ENCODE data around the gene FBXW2.

Gene FBXW2

GRCh38 chr9:120780367-120780766 lies 12.8 kb downstream of the FBXW2 start:
- DNase-seq (ENCODE audit: insufficient read length, low spot score): no peak
- no peak for FAIRE-seq

- no peak for FAIRE-seq
Measured at GRCh38 chr9:120779227-120779626, 14.0 kb downstream of the FBXW2 start.

GRCh38 chr9:120778758-120779157 lies 14.5 kb downstream of the FBXW2 start:
- FAIRE-seq (no peak), DNase-seq (ENCODE audit: insufficient read length, low spot score) (no peak)

More at GRCh38 chr9:120779227-120779626, 14.0 kb downstream of the FBXW2 start:
- DNase-seq (ENCODE audit: insufficient read length, low spot score): no peak

DNA sequence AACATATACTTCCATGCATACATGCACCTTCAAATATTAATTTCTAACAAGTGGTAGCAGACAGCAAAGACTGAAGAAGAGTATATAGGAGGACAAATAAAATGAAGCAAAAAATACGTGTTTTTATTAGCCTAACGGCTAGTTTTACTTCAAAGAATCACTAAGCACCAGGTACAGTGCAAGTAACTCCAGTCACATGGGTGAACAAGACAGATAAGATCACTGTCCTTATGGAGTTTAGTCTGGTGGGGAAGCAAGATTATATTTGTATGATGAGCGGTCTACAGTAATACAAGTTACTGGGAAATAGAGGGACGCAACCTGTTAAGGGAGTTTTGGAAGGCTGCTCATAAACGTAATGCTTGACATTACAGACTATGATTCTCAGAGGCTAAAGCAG lies 16.0 kb downstream of the FBXW2 start:
- DNase-seq (ENCODE audit: insufficient read length, low spot score) (no peak), FAIRE-seq (no peak)

- DNase-seq (ENCODE audit: insufficient read length, low spot score): no peak
- no peak for FAIRE-seq
Measured at GRCh38 chr9:120776788-120777187, 16.4 kb downstream of the FBXW2 start.

DNA sequence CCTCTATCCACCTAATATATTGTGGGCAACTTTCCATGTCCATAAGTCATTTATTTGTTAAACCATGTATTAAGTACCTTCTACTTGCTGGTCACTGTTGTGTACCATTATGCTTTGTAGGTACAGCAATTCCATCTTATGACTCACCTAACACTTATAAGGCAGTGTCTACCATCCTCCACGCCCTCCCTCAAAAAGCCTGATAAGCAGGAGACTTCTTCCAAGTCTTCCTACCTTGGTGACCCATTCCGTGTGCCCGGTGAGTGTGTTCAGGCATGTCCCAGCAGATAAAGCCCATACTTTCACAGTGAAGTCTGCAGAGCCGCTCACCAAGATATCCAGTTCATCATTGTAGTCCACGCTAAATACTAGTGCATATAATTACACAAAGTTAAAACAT lies 17.4 kb downstream of the FBXW2 start:
- FAIRE-seq (no peak), DNase-seq (ENCODE audit: insufficient read length, low spot score) (no peak)

DNA sequence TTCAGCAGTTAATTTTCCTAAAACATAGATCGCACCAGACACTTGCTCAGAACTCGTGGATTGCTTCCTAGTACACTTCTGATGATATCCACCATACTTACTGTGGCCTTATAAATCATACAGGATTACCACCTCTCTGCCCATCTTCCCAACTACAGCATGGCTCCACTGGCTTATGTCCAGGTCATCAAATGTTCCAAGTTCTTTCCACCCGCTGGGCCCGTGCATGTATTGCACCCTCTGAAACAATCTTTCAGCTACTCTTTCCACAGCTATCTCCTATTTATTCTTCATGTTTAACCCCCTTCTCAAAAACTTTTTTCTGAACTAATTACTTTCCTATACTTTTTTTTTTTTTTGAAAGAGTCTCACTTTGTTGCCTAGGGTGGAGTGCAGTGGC lies 18.5 kb downstream of the FBXW2 start:
- no peak for DNase-seq (ENCODE audit: insufficient read length, low spot score)
- FAIRE-seq: no peak

DNA sequence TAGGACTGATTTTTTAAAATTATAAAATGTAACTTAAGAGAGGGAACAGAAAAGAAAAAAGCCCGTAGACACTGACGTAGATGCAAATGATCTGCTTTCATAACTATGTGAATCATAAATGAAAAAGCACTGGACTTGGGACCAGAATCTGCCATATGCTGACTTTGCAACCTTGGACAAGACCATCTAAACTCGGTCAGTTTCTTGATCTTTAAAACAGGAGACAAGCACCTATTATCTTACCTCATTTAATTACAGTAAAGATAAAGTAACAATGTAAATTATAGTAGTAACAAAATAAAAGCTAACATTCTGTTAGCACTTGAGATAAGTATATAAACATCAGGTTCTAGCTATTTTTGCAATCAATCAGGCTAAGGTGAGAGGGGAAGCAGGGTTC lies 20.0 kb downstream of the FBXW2 start:
- FAIRE-seq (no peak), DNase-seq (ENCODE audit: insufficient read length, low spot score) (no peak)

DNA sequence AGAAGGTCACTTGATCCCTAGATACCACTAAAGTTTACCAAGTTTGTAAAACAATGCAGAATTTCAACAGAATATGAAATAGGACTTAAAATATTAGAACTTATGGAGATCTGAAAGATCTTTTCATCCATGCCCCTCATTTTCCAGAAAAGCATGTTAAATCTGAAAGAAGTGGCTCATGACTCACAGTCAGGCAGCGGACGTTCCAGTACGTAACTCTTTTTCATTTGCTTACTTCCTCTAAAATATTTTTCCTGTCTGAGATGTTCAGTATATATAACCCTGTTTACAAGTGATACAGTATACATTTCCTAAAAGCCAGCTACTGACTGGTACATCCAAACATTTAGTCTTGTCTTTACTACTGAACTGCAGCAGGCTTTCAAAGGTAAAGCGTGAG lies 22.3 kb downstream of the FBXW2 start:
- DNase-seq (ENCODE audit: insufficient read length, low spot score) (no peak), FAIRE-seq (no peak)

- no peak for DNase-seq (ENCODE audit: insufficient read length, low spot score)
- FAIRE-seq: no peak
Measured at GRCh38 chr9:120768886-120769285, 24.3 kb downstream of the FBXW2 start.

- no peak for FAIRE-seq
- DNase-seq (ENCODE audit: insufficient read length, low spot score): no peak
Measured at GRCh38 chr9:120768247-120768646, 25.0 kb downstream of the FBXW2 start.

GRCh38 chr9:120767451-120767850 lies 25.8 kb downstream of the FBXW2 start:
- FAIRE-seq (no peak), DNase-seq (ENCODE audit: insufficient read length, low spot score) (no peak)

DNA sequence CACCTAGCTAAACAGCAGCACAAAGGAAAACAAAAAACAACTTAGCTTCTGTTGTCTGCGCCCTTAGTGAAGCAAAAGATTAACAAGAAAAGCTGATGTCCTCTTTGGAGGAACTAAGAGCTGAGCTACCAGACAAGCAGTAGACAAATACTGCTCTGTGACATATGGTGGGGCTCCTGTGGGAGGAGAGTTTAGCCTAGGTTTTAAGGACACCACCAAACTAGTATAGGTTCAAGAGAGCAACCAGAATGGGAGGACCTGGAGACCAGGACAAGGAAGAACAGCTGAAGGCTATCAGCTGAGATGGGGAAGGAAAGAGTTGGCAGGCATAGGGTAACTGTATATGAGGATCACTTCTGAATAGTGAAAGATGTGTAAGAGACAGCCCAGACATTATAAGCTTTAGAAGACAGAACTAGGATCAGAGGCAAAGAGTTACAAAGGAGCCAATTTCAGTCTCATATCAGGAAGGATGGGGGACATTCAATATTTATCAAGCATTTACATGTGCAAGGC lies 27.2 kb downstream of the FBXW2 start:
- FAIRE-seq (no peak), DNase-seq (ENCODE audit: insufficient read length, low spot score) (no peak)

DNA sequence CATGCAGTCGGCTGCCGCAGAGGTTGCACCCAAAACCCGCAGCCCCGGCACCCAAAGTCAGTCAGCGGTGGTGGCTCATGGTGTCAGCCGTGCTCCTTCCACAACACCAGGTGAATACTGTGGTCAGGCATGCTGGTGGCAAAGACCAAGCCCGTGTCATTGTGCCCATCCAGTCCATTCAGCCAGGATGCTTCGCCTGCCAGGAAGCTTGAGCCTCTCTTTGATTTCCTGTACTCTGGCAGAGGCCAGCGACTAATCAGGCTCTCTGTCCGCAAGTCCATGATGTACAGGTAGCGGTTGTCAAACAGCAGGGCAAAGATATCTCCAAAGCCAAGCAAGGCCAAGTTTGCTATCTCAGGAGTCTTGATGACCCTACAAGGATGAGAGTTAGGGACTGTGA lies 28.7 kb downstream of the FBXW2 start:
- no peak for FAIRE-seq
- DNase-seq (ENCODE audit: insufficient read length, low spot score): no peak

DNA sequence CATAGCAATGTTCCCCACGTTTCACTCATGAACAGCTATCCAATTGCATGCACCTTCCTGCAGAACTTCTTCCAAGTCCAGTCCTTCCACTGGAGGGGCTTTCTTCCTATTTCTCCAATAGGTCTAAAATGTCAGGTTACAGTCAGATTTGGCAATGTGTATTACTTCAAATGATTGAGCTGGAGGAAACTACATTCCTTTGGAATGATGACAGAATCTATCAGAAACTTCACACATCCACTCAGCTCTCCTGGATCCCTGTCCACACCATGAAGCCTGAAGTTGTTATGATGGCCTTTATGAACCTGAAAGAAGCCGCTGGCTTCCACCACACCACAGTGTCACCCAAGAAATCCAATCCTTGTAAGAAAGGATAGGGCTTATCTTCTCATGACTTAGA lies 32.2 kb downstream of the FBXW2 start:
- no peak for DNase-seq (ENCODE audit: insufficient read length, low spot score)
- no peak for FAIRE-seq

DNA sequence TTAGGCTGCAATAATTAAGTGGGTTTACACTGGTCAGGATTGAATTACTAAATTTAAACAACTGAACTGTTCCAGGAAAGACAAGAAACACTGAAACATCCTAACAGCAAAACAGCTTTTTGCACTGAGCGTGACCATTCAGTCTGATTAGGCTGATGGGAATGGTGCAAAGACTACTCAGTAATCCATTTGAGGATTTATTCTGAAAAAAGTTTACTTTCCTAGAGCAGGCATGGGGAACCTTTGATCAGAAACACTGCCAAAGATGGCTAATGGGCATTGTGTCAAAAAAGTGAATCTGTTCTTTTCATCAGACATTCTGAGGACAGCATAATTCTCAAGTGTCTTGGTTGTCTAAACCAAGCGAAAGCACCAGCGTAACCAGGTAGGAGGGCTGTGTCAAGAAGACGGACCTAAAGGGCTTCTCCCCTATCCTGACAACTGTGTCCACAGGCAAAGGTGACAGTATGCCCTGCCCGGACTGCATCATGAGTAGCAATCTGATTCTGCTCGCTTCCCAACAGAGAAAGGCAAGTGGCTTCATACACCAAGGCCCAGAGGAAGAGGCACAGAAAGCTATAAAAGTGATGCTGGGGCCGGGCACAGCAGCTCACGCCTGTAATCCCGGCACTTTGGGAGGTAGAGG lies 33.3 kb downstream of the FBXW2 start:
- DNase-seq (ENCODE audit: insufficient read length, low spot score) (no peak), FAIRE-seq (no peak)

DNA sequence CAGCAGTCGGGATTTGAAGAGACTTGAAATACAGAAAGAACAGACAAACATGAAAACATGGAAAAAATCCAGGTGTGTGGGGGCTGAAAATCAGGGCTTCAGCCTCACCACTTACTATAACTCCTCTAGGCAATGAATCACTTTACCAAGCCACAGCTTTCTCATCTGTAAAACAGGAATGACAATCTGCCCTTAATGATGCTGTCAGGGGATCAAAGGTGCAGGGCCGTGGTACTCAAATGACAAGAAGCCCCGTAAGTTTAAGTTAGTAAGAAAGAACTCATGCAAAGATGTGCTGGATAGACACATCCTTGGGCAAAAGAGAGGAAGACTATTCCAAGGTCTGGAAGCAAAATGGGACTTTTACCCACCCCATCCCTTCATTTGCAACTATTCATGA lies 34.7 kb downstream of the FBXW2 start:
- FAIRE-seq (no peak), DNase-seq (ENCODE audit: insufficient read length, low spot score) (no peak)

DNA sequence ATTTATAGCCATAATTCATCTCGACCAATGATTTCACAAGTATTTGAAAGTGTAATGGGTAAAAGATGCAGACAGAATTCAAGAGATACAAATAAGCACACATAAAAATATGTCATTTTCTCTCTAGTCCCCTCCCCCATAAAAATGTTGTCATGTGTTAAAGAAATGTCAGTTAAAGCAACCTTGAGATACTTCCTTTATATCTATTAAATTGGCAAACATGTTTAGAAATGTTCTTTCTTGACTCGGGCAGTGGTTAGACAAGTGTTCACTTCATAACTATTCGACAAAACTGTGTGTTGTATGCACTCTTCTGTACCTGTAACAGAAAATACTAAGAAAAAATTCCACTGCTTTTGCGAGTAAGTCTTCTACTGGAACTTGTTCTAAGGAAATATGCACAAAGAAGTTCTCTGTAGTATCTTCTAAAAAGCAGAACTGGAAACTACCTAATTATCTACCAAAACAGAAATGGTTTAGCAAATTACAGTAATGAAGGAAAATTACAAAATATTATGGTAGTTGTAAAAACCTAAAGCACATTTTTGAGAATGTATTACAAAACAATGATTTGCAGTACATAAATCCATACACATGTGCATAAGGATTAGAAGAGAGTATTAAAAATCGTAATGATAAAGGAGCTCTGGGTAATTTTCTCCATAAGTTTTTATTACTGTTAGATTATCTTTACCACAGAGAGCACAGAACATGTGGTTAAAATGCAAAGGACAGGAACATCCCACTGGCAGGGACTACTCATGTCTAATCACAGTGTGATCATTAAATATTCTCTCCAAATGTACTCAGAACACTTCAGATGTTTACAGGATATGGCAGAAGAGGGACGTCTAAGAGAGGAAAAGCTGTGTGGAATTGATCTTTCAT lies 35.9 kb downstream of the FBXW2 start:
- no peak for DNase-seq (ENCODE audit: insufficient read length, low spot score)

DNA sequence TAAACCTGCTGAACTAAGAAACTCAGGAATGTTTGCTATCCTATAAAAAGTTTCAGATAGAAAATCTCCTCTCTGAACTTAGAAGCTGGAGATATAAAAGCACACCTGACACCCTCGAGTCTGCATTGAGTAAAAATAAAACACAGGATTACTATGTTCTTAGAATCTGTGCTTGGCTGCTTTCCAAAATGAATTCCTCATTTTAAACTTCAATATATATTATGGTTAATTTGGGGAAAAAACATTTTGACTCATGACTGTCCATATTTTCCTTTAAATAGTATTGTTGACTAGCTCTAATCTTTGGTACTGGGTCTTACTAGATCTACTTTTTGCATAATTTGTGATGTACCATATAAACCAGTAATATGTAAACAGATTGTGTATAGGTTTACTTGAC lies 36.7 kb downstream of the FBXW2 start:
- no peak for DNase-seq (ENCODE audit: insufficient read length, low spot score)
- no peak for FAIRE-seq

More for the DNA sequence above, 35.9 kb downstream of the FBXW2 start:
- no peak for FAIRE-seq

DNA sequence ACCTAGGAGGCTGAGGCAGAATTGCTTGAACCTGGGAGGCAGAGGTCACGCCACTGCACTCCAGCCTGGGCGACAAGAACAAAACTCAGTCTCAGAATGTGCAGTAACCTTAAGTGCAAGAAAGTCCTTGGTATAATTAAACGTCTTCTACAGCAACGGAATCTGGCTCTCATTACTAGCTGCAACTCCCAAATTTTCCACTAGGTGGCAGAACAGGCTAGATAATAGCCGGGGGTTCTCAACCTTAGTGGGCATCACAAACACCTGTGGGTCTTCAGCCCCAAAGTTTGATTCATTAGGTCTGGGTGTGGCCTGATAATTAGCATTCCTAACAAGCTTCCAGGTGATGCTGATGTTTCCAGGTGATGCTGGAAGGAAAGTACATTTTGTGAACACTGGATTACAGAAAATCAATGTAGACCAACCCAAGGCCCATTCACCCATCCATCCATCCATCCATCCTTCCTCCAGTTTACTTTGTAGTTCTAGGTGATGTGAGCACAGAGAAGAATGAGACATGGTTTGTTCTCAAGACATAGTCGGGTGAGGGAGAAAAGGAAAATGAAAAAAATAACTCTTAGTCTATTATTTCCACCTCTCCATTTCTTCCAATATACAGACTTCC lies 37.3 kb downstream of the FBXW2 start:
- FAIRE-seq: no peak
- DNase-seq (ENCODE audit: insufficient read length, low spot score): peak; percentile 62

- DNase-seq (ENCODE audit: insufficient read length, low spot score) (no peak), FAIRE-seq (no peak)
Measured at GRCh38 chr9:120755044-120755443, 38.2 kb downstream of the FBXW2 start.

DNA sequence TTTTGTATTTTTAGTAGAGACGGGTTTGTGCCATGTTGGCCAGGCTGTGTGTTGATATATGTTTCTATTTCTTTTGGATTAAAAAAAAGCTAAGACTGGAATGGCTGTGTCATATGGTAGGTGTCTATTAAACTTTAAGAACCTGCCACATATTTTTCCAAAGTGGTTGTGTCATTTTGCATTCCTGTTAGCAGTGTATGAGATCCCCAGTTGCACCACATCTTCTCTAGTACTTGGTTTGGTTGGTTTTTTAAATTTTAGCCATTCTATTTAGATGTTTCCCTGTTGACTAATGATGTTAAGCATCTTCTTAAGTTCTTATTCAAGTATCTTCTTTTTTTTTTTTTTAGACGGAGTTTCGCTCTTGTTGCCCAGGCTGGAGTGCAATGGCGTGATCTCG lies 42.8 kb downstream of the FBXW2 start:
- FAIRE-seq (no peak), DNase-seq (ENCODE audit: insufficient read length, low spot score) (no peak)

Data from HTR-8/SVneo (cell line).